HG03045 (cell line): ENCODE results near the gene LAMC2.

Experiments
- ATAC-seq: cut with Tn5 transposase; IDR thresholded peaks from one replicate; pipeline ENCODE4 v1.9.1; 2021; ENCODE audit warnings: mild to moderate bottlenecking, moderate library complexity; ENCODE audit not compliant: unreplicated experiment

The LAMC2 gene

GRCh38 chr1:183167676-183168075 is 18.4 kb upstream of the LAMC2 start:
- ATAC-seq: no peak

DNA sequence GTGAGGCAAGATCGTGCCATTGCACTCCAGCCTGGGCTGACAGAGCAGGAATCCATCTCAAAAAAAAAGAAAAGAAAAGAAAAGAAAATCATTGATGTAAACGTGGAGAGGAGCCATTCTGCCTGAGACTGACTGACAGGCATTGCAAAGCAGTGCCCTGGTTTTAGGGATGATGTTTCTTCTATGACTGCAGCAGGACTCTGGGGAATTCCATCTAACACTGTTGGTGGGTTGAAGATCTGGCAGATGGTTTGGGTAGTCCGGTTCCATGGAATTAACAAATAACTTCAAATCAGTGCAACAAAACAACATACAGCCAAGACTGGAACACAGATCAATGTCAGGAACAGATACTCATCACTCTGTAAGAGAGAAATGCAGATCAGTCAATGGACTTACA is 17.8 kb upstream of the LAMC2 start:
- no peak for ATAC-seq

DNA sequence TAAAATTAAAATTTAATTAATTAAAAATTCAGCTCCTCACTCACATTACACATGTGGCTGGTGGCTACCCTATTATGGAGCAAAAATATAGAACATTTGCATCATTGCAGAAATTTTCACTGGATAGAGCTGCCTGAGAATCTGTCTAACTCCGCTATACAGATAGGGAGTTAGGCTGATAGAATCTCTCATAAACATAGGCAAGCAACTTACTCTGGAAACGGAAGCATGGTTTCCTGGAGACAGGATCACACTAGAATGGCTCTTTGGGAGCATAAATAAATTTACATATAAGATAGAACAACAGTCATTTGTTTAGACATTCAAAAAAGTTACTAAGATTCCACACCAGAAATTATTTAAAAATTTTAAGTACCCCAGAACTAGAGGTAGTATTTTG is 12.2 kb upstream of the LAMC2 start:
- ATAC-seq: no peak

DNA sequence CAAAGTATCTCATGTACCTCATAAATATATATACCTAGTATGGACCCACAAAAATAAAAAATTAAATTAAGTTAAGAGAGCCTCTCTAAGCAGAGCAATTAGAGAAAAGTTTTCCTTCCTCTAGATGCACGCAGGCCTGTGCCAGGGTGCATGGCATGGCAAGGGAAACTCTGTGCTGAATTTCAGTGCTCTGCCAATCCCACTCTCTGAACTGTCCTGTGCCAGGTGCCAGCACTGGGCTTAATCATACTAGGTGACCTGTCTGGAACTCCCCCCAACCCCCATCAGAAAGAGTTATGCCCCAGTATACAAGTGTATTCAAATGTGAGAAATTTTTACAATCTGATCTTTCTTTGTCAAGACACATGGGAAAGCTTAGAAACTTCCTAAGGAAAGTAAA is 10.4 kb upstream of the LAMC2 start:
- no peak for ATAC-seq

DNA sequence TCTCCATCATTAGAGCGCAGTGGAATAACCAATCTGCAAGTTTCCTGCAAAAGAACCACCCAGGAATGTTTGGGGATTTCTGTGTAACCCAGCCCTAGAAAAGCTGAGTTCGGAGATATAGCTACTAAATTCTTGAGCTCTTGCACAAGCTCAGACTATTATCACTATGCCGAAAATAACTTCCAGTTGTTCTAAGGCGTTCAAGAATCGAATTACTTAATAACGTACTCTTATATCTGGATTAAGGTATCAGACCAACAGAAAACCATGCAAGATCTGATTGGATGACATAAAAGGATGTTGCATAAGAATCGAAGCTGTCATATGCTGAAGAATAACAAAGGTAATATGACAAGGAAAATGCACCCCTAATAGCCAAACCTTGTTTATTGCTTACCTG is 7.5 kb upstream of the LAMC2 start:
- ATAC-seq: no peak

DNA sequence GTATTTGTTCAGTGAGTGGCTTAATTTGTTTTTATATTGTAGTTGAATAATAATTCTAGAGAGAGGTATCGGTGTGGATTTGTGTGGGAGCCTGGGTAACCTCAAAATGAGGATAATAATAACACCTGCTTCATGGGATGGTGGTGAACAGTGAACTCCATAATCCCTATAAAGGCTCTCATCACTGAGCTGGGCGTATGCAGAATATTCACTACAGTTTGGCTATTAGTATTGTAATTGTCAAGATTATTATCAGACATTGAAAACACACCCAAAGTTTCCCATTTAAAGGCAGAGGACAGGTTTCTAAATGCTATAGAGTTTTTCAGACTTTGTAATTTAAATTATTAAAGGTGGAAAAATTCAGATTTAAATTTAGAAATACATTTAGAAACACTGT is 7.0 kb upstream of the LAMC2 start:
- ATAC-seq: no peak

- peak; percentile 22 for ATAC-seq
These were observed 5.8 kb upstream of the LAMC2 start for GRCh38 chr1:183180218-183180617.

- peak; percentile 83 for ATAC-seq
These were observed 5.4 kb upstream of the LAMC2 start for GRCh38 chr1:183180634-183181056.

GRCh38 chr1:183186841-183187240 is 777 bp downstream of the LAMC2 start:
- no peak for ATAC-seq

GRCh38 chr1:183188240-183188639 is 2.2 kb downstream of the LAMC2 start:
- ATAC-seq: no peak

DNA sequence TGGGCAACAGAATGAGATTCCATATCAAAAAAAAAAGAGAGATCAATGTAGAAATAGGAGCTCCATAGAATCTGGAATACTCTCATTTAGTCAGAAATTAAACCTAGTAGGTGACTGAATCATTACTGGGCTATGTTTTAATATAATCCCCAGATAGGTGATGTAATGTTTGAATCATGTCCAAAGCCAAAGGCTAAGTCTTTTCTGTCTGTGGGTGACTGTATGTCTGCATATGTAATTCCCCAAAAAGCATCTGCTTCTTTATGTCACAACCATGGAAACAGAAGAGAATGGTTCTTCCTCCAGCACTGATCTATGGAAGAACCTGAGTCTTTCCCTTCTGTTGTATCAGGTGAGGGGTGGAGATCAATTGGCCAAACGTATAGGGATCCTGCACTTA is 5.8 kb downstream of the LAMC2 start:
- no peak for ATAC-seq

DNA sequence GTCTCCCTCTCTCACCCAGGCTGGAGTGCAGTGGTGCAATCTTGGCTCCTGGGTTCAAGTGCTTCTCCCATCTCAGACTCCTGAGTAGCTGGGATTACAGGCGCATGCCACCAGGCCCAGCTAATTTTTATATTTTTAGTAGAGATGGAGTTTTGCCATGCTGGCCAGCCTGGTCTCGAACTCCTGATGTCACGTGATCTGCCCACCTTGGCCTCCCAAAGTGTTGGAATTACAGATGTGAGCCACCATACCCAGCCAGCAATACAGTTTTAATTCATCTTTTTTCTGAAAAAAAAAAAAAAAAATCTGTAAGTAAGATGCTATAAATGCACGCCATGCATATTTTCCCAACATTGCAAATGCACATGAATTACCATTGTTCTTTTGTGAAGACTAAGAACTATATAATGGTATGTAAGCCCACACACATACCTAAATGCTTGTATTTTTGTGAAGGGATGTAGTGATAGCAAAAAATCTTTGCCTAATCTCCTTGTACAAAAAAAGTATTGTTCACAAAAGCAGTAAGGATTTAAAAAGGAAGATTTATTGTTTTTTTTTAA is 8.0 kb downstream of the LAMC2 start:
- ATAC-seq: no peak

DNA sequence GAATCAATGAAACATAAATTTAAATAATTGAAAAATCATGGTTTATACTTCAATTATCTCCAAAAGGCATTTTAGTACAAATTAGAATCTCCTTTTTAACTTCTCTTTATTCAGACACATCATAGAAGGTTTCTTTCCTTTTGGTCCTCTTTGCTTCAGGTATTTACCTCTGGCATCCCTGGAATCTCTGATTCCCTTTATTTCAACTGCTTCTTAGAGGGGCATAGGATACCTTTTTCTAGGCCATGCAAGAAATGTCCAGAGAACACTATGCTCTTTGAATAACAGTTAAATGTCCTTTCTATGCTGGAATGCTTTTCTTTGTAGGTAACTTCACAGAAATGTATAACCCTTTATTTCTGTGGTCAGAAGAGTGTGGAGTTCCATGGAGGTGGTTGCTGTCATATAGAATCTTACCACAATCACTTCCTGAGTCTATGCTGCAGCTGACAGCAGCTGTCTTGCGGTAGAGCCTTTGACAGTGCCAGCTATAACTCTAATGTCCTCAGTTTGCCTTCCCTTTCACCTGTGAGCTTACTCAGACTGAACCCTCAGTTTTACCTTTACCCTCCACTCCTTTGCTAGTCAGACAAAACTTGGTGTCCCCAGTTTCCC is 8.6 kb downstream of the LAMC2 start:
- peak; percentile 84 for ATAC-seq

DNA sequence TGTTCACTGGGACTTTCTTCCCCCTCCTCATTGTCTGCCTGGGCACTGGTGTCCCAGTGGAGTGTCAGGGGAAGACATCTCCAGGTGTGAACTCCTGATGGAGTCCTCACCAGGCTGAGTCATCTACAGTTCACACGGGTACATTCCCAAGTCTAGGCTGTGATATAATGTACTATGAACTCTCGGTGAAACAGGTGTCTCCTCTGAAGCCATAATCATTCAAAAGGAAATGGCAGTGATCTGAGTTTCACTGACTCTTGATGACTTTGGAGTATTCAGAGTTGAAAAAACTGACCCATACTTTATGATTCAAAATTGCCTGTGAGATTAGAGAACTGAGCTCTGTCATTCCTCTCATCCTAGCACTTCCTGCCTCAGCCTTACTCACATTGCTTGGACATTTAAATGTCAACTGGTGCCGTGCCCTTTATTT is 9.1 kb downstream of the LAMC2 start:
- ATAC-seq: no peak

DNA sequence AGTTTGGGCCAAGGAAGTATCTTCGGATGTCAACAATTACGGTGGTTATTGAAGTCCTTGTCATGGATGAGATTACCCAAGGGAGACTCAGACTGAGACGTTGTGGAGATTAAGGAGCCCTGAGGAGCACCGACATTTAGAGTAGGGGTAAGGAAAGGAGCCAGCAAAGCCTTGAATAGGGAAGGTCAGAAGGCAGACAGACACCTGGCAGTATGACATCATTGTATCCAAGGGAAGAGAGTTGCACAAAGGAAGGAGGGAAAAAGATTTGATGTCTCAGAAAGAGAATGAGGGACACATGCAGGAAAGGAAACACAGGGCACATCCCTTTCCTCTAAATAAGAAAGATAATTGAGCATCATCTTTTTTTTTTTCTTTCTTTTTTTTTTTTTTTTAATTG is 11.7 kb downstream of the LAMC2 start:
- ATAC-seq: no peak

DNA sequence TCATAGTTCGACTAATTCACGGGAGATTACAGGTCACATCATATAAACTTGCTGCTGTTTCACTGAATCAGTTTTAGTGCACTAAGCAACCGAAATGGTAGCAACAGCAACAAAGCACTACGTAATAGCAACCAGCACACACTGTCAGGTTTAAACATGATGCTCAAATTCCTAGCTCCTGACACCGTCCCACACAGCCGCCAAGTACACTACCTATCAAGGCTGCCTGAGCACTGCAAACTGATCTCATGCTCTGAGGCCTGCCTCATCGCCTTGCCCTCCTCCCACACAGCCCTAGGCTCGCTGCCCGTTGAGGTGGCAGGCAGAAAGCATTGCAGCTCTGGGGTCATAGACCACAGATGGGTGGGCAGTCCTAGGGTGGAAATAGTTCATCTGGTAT is 12.4 kb downstream of the LAMC2 start:
- ATAC-seq: no peak

- no peak for ATAC-seq
These were observed 13.2 kb downstream of the LAMC2 start for GRCh38 chr1:183199304-183199703.

DNA sequence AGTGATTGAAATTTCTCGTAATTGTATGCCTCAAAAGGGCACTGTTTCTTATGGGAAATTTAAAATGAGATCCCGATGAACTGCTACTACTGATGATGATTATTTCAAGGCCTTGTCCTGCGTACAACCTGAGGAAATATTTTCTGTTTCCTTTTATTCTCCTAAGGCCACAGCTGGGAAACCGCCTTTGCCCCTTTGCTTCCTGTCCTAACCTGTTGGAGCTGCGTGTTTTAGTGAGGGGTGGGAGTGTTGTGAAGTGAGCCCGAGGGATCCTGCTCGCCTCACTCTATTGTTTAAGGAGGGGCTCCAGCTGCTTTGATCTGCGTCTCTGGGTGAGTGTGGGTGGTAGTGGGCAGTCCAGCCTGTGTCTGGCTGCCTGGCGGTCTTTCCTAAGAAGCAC is 14.4 kb downstream of the LAMC2 start:
- ATAC-seq: no peak

DNA sequence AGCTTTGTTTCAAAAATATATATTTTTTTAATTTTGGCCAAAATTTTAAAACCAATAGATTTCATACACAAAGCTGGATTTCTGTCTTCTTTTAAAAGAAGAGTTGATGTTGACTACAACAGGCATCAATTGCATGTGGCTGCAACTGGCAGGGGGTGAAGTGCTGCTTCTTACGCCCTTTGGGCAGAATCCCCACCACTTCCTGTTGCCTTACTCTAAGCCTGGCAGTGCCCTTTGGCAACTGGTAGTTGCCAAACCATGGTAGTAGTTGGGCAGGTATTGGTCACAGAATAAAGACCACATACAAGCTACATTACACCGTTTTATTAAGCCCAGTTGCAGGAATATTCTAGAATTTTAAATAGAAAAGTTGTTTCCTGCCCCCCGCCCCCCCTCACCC is 17.0 kb downstream of the LAMC2 start:
- ATAC-seq: no peak

DNA sequence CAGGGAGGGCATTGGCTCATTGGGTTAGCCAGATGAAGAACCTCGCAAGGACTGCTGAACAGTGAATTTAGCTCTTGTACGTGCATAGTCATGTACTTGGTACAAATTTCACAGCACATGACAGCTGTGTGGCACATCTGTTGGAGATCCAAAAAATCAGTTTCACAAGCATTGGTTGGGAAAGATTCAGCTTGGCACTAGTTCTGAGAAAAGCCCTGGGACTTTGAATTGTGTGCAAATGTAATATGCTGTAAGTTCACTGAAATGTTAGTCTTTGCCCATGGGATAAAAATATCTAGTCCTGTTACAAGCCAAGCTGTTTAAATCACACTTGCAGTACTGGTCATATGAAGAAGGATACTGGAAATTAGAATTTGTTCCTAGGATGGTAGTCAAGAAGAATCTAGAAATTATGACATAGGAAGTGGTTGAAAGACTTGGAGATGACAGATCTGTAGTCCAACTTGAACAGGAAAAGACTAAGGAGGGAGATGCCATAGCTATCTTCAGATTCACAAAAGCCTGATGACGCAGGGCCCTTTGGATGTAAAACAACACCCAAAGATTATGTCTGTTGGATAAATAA is 19.2 kb downstream of the LAMC2 start:
- no peak for ATAC-seq

DNA sequence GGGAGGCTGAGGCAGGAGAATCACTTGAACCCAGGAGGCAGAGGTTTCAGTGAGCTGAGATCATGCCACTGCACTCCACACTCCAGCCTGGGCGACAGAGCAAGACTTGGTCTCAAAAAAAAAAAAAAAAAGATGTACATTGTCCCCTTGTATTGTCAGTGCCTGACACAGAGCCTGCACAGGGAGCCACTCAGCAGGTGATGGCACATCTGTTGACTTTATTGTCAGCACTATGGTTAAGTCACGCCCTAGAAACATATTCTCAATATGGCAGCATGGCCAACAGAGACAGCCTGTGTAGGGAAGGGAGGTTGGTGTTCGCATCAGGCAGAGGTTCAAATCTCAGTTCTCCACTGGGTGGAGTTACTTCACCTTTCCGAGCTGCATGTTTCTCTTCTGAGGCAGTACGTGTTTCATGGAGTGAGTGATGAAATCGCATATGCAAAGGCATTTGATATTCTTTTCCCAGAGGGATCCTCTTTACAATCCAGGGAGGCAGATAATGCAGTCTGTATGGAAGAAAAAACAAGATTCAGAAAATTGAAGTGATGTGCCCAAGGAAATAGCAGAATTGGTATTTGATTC is 20.6 kb downstream of the LAMC2 start:
- no peak for ATAC-seq

DNA sequence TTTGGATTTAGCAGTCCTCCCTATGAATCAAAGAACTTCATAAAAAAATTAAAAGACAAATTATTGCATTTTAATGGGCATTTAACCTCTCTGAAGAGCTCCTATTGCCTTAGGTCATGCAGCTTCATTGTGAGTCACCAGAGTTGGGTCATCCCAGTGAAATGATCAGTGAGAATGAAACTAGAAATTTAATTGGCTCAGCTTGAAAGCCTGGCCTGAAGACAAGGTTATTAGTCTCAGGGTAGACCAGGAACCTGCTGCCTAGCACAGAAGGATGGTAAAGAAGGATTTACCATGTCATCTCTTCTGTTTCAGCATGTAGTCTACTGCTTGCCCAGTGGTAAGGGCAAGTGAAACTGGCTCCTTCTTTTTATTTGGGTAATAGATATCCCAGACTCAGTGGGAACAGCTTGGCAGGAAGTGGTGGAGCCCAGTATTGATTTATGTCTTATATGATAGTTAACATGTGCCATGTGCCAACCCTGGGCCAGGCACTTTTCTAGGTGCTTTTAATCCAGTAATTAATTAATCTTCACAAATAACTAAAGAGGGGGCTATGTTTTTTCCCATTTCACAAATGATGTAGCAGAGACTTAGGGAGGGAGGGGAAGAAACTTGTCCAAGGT is 23.6 kb downstream of the LAMC2 start:
- no peak for ATAC-seq
